GM19468 (cell line): ENCODE measurements around the gene HECW1.
"Not testable (repeated sequence)": the region's sequence is repeated elsewhere in the genome, so short reads cannot be mapped to it uniquely, and the experiment has no call there.

Experiments
- ATAC-seq: cut with Tn5 transposase; IDR thresholded peaks from one replicate; pipeline ENCODE4 v1.9.1; 2021; ENCODE audit warnings: mild to moderate bottlenecking, moderate library complexity, moderate number of reproducible peaks; ENCODE audit not compliant: unreplicated experiment; ENCODE audit errors: extremely low read depth

HECW1 gene

GRCh38 chr7:43553999-43554398, 441.6 kb downstream of the HECW1 start:
- no peak for ATAC-seq

GRCh38 chr7:43554423-43554822, 442.0 kb downstream of the HECW1 start:
- ATAC-seq: no peak

GRCh38 chr7:43557831-43558495, 445.5 kb downstream of the HECW1 start:
- ATAC-seq: no peak

- no peak for ATAC-seq
Observed at GRCh38 chr7:43559171-43559945, 446.9 kb downstream of the HECW1 start.

- no peak for ATAC-seq
Observed at GRCh38 chr7:43559946-43560335, 447.5 kb downstream of the HECW1 start.

- ATAC-seq: no peak
Observed at GRCh38 chr7:43560742-43561330, 448.4 kb downstream of the HECW1 start.

- ATAC-seq: no peak
Observed at GRCh38 chr7:43562383-43562782, 449.9 kb downstream of the HECW1 start.

- ATAC-seq: no peak
Observed at GRCh38 chr7:43565786-43566185, 453.3 kb downstream of the HECW1 start.

- ATAC-seq: no peak
Observed at GRCh38 chr7:43568529-43568928, 456.1 kb downstream of the HECW1 start.

- peak; percentile 35 for ATAC-seq
Observed at GRCh38 chr7:43569424-43569823, 457.0 kb downstream of the HECW1 start.

GRCh38 chr7:43570688-43571365, 458.4 kb downstream of the HECW1 start:
- no peak for ATAC-seq

- no peak for ATAC-seq
Observed at GRCh38 chr7:43572516-43573049, 460.1 kb downstream of the HECW1 start.

- ATAC-seq: not testable (repeated sequence)
Observed at GRCh38 chr7:43573832-43574231, 461.4 kb downstream of the HECW1 start.

- no peak for ATAC-seq
Observed at GRCh38 chr7:43575506-43575905, 463.1 kb downstream of the HECW1 start.

- no peak for ATAC-seq
Observed at GRCh38 chr7:43576241-43576640, 463.8 kb downstream of the HECW1 start.

- ATAC-seq: no peak
Observed at GRCh38 chr7:43577485-43577951, 465.1 kb downstream of the HECW1 start.

- peak; percentile 50 for ATAC-seq
Observed at GRCh38 chr7:43582503-43583423, 470.3 kb downstream of the HECW1 start, which contains the start of gene STK17A. Gene STK17A (plus strand): TSS chr7:43583108. CDS start chr7:43583244, 136 bp downstream.

GRCh38 chr7:43583424-43584194, 471.2 kb downstream of the HECW1 start:
- ATAC-seq: no peak

- ATAC-seq: no peak
Observed at GRCh38 chr7:43584195-43584586, 471.7 kb downstream of the HECW1 start.
